CD4-positive, alpha-beta T cell treated with Interleukin-17A for 4 hours (primary cell): ENCODE data around the gene METTL24.
"Not testable (repeated sequence)": the region's sequence is repeated elsewhere in the genome, so short reads cannot be mapped to it uniquely, and the experiment has no call there.

Experiments used
- DNase-seq: peaks from one replicate; pipeline ENCODE4 v3.0.0-alpha.2; 2020; ENCODE audit warnings: mixed read lengths

The METTL24 gene

GRCh38 chr6:110309432-110309831, 48.7 kb downstream of the METTL24 start:
- not testable (repeated sequence) for DNase-seq

- DNase-seq = no peak
Measured at GRCh38 chr6:110307368-110307767, 50.8 kb downstream of the METTL24 start.

- not testable (repeated sequence) for DNase-seq
Measured at GRCh38 chr6:110305832-110306231, 52.3 kb downstream of the METTL24 start.

GRCh38 chr6:110303692-110304091, 54.5 kb downstream of the METTL24 start:
- not testable (repeated sequence) for DNase-seq

- no peak for DNase-seq
Measured at GRCh38 chr6:110298916-110299315, 59.2 kb downstream of the METTL24 start.

GRCh38 chr6:110298411-110298810, 59.7 kb downstream of the METTL24 start:
- no peak for DNase-seq

- DNase-seq = peak; percentile 3
Measured at GRCh38 chr6:110296241-110297025, 61.7 kb downstream of the METTL24 start.

GRCh38 chr6:110295451-110296165, 62.5 kb downstream of the METTL24 start:
- DNase-seq = no peak

GRCh38 chr6:110287462-110288341, 70.4 kb downstream of the METTL24 start:
- no peak for DNase-seq

GRCh38 chr6:110285306-110286060, 72.7 kb downstream of the METTL24 start:
- DNase-seq = no peak

GRCh38 chr6:110284855-110285254, 73.3 kb downstream of the METTL24 start:
- no peak for DNase-seq

GRCh38 chr6:110283657-110284056, 74.5 kb downstream of the METTL24 start:
- no peak for DNase-seq

GRCh38 chr6:110282412-110282811, 75.7 kb downstream of the METTL24 start:
- no peak for DNase-seq

GRCh38 chr6:110277100-110277665, 81.0 kb downstream of the METTL24 start:
- DNase-seq = no peak

- DNase-seq = not testable (repeated sequence)
Measured at GRCh38 chr6:110272781-110273180, 85.4 kb downstream of the METTL24 start.

GRCh38 chr6:110271732-110272022, 86.5 kb downstream of the METTL24 start:
- no peak for DNase-seq

GRCh38 chr6:110270165-110270564, 88.0 kb downstream of the METTL24 start:
- DNase-seq = no peak

- DNase-seq = no peak
Measured at GRCh38 chr6:110269623-110270022, 88.5 kb downstream of the METTL24 start.

GRCh38 chr6:110266996-110267395, 91.2 kb downstream of the METTL24 start:
- DNase-seq = no peak

GRCh38 chr6:110265273-110265672, 92.9 kb downstream of the METTL24 start:
- DNase-seq = no peak

- no peak for DNase-seq
Measured at GRCh38 chr6:110256366-110256765, 101.8 kb downstream of the METTL24 start.

- no peak for DNase-seq
Measured at GRCh38 chr6:110255211-110255750, 102.9 kb downstream of the METTL24 start.
